GM18505 (cell line): ENCODE results near the gene C5orf52.
A peak's percentile ranks its signal among the peaks of the same experiment; 100 is the strongest.

ENCODE experiments used
- ATAC-seq: cut with Tn5 transposase; IDR thresholded peaks from one replicate; pipeline ENCODE4 v1.9.1; 2021; ENCODE audit not compliant: unreplicated experiment
- POLR2A ChIP-seq: IDR thresholded peaks from 4 replicates; pipeline ENCODE4 v1.6.1; 2011; ENCODE audit warnings: borderline replicate concordance; ENCODE audit not compliant: insufficient read depth, insufficient read length; ENCODE audit errors: extremely low read depth

C5orf52 gene

DNA sequence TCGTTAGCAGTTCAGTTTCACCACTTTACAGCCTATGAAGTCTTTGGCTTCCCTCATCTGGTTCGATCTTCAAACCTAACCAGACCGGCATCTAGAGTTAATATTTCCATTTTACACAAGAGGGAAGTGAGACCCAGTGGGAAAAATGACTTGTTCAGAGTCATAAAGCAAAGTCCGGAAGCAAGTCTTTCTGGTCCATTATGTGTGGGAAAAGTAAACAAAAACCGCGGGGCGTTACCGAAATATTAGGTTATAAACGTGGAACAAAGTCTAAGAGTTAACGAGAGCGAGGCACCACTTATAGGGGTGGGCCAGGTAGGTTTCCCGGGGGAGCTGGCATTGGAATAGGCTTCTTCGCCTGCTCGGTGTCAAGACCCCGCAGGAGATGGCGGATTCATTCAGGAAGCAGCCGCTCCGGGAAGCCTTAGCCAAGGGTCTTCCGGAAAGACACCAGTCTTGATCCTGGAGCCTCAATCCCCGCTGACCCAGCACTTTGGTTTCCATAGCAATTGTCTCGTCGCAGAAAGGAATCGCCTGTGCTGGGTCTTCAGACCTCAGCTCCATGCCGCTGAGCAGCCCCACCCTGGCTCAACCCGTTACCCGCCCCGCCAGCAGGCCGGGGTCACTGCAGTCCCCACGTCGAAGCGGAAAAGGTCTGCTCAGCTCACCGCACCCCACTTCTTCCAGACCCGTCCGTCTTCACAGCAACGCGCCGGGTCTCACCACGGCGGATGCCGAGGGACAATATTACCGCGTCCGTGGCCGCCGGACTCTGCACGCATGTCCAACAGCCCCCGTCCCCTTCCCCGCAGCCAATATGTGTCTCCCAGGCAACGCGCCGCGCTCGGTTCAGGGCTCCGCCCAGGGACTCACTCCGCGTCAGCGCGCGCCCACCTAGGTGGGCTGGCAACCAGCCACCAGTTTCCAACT is at the start of gene C5orf52:
TSS of gene C5orf52 (plus strand) at position 872 of the 930 bp plus-strand sequence. CDS start 82 bp downstream, outside the sequence.
- TF ChIP-seq POLR2A = peak; percentile 35
- ATAC-seq = no peak

DNA sequence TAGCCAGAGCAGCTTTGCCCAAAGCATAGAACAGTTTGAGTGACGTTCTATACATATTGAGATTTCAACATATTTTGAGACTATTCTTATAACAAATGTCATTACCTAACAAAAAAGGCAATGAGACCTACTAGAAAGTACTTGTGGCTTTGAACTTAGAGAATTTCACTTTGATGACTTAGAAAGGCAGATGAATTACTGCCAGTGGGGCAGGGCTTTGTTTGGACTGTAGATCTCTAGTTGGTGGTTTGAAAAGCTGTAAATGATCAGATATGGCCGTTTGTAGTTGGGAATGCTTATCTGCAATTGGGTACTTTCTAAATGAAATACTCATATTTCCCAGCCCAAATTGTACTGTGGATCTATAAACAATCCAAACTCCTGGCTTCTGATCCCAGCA is 47.2 kb upstream of the C5orf52 start:
- TF ChIP-seq POLR2A = no peak

DNA sequence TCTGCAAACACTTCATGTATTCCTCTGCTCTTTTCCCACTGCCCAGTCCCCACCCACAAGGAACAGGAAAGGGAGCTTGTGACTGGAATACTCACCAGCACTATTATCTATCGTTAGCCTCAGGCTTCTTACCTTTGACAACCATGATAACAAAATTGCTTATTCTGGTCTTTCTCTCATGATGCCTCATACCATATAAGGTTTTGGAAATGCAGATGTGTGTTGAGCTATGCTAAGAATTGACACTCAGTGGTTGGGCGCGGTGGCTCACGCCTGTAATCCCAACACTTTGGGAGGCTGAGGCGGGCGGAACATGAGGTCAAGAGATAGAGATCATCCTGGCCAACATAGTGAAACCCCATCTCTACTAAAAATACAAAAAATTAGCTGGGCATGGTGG is 44.5 kb upstream of the C5orf52 start:
- TF ChIP-seq POLR2A = no peak
- ATAC-seq = no peak

More for the DNA sequence above, 47.2 kb upstream of the C5orf52 start:
- no peak for ATAC-seq

- TF ChIP-seq POLR2A = no peak
- ATAC-seq = no peak
Observed at GRCh38 chr5:157630341-157630740, 41.0 kb upstream of the C5orf52 start.

DNA sequence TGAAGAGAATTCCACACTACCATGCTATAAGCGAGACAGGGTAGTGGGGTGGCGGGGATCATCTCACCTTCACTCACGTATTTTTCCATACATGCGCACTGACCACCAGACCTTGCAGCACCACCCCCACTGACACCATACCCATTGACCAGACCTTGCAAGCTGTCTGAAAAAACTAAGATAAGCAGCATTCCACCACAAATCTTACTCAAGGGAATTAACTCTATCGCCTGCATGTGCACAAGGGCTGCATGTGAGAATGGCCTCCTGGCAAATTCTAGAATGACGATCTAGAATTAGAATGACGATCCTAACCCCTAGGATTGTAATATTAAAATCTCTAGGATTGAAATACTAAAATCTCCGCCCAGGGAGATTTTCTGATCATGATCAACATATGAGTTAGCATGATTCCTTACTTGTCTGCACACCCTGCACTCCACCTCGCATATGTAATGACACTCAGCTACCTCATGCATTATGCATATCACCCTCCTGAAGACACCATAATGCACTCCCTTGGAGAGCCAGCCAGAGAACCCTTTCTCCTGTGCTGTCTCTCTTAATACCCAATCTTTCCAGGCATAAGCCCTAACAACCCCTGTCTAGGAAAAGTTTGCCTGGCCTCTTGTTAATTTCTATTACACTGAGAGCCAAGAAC is 30.8 kb upstream of the C5orf52 start:
- ATAC-seq = no peak
- no peak for TF ChIP-seq POLR2A

GRCh38 chr5:157648275-157648990 is 22.9 kb upstream of the C5orf52 start:
- no peak for TF ChIP-seq POLR2A
- no peak for ATAC-seq

GRCh38 chr5:157649101-157649500 is 22.2 kb upstream of the C5orf52 start:
- no peak for TF ChIP-seq POLR2A
- no peak for ATAC-seq

- no peak for ATAC-seq
- TF ChIP-seq POLR2A = no peak
Observed at GRCh38 chr5:157650991-157651611, 20.2 kb upstream of the C5orf52 start.

DNA sequence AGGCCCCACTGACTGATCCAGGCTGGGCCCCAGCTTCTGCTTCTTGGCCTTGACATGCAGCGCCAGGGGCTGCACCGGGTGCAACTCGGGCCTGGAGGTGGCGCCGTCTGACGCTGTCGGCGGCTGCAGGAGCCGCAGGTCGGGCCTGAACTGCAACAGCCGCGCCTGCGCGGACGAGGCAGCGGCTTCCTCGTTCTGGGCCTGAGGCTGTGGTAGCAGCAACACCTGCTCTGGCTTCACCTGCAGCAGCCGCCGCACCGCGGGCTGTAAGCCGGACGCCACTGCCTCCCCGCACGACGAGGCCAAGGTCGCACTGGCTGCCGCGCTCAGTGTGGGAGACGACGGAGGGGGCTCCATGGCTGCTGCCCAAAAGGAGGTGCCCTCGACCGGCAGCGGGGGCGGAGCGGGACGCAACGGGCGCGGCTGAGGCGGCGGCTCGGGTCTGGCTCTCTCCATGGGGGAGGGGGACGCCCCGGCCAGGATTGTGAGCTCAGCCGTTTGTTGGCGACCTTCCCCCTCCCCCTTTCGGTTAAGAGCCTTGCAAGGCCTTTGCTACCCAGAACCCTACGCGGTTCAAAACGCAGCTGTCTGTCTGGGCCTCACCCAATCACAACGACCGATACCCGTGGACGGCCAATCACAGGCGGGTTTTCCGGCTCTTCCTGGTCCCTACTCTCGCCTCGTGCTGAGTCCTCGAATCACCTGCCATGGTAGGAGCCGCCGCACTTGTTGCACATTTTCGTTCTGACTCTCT is 19.5 kb upstream of the C5orf52 start:
- ATAC-seq = peak; percentile 91
- no peak for TF ChIP-seq POLR2A

DNA sequence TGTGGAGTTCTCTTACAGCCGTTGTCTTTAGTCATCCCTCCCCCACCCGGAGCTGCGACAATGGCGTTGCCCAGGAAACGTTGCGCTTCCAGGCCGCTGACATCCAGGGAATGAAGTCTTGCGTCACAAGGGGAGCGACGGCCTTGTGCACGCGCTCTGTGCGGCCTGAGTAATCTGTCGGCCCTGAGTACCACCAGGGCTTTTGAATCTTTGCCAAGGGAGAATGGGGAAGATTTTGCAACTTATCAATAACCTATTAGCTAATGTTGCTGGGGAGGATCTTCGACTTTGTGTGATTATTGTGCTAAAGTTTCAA is 19.0 kb upstream of the C5orf52 start, which contains the start of gene SOX30:
TSS of gene SOX30 (minus strand) at position 62 of the 316 bp plus-strand sequence. CDS start 360 bp downstream, outside the sequence.
- no peak for ATAC-seq

GRCh38 chr5:157657516-157657915 is 13.8 kb upstream of the C5orf52 start:
- no peak for TF ChIP-seq POLR2A
- no peak for ATAC-seq

More for the DNA sequence above, 19.0 kb upstream of the C5orf52 start, which contains the start of gene SOX30:
- no peak for TF ChIP-seq POLR2A

DNA sequence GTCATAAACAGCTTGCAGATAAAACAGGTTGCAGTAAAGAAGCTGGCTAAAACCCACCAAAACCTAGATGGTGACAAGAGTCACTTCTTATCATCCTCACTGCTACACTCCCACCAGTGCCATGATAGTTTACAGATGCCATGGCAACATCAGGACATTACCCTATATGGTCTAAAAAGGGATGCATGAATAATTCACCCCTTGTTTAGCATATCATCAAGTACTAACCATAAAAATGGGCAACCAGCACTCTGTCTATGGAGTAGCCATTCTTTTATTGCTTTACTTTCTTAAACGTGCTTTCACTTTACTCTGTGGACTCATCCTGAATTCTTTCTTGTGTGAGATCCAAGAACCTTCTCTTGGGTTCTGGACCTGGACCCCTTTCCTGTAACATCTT is 12.4 kb upstream of the C5orf52 start:
- ATAC-seq = no peak
- TF ChIP-seq POLR2A = no peak

DNA sequence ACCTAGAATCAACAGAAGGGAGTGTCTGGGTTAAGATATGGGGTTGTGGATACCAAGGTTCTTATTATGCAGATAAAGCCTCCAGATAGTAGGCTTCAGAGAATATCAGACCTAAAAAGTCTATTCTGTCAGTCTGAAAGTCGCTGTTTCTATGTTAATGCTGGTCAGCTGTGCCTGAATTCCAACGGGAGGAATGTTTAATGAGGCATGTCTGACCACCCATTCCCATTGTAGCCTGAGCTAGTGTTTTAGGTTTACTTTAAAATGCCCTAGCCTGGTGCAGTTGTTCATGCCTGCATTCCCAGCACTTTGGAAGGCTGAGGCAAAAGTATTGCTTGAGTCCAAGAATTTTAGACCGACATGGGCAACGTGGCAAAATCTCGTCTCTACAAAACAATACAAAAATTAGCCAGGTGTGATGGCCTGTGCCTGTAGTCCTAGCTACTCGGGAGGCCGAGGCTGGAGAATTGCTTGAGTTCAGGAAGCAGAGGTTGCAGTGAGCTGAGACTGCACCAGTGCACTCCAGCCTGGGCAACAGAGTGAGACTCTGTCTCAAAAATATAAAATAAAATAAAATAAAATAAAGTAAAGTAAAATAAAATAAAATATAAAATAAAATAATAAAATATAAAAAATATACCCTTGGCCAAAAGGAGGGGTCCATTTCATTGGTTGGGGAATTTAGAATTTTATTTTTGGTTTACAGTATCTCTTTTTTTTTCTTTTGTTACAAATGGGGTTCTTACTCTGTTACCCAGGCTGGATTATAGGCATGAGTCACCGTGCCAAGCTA is 11.3 kb upstream of the C5orf52 start:
- TF ChIP-seq POLR2A = no peak
- ATAC-seq = no peak
